ENCODE results near the gene KLC1.
A peak's percentile ranks its signal among the peaks of the same experiment; 100 is the strongest.

Gene KLC1

GRCh38 chr14:103692871-103693270, 63.9 kb downstream of the KLC1 start:
- no peak for DNase-seq

GRCh38 chr14:103693515-103693914, 64.5 kb downstream of the KLC1 start:
- no peak for DNase-seq

GRCh38 chr14:103694572-103695026, 65.6 kb downstream of the KLC1 start:
- DNase-seq = no peak

- DNase-seq = no peak
These were observed 66.5 kb downstream of the KLC1 start for GRCh38 chr14:103695296-103696069.

- DNase-seq = no peak
These were observed 67.0 kb downstream of the KLC1 start for GRCh38 chr14:103696070-103696402.

- DNase-seq = no peak
These were observed 67.6 kb downstream of the KLC1 start for GRCh38 chr14:103696466-103697071.

GRCh38 chr14:103697206-103697602, 68.2 kb downstream of the KLC1 start:
- DNase-seq = no peak

GRCh38 chr14:103697603-103698379, 68.8 kb downstream of the KLC1 start:
- no peak for DNase-seq

- peak; percentile 43 for DNase-seq
These were observed 69.6 kb downstream of the KLC1 start for GRCh38 chr14:103698380-103699260.

- DNase-seq = no peak
These were observed 70.2 kb downstream of the KLC1 start for GRCh38 chr14:103699261-103699661.

GRCh38 chr14:103699901-103700752, 71.1 kb downstream of the KLC1 start:
- no peak for DNase-seq

- no peak for DNase-seq
These were observed 71.9 kb downstream of the KLC1 start for GRCh38 chr14:103700753-103701490.

- no peak for DNase-seq
These were observed 73.1 kb downstream of the KLC1 start for GRCh38 chr14:103702095-103702494.

- no peak for DNase-seq
These were observed 73.8 kb downstream of the KLC1 start for GRCh38 chr14:103702497-103703432.

GRCh38 chr14:103703433-103704385, 74.7 kb downstream of the KLC1 start:
- DNase-seq = no peak

GRCh38 chr14:103704708-103705107, 75.7 kb downstream of the KLC1 start:
- DNase-seq = no peak

- no peak for DNase-seq
These were observed 76.1 kb downstream of the KLC1 start for GRCh38 chr14:103705118-103705503.

GRCh38 chr14:103705504-103706284, 76.7 kb downstream of the KLC1 start:
- no peak for DNase-seq
